Endothelial cell of umbilical vein (primary cell): ENCODE measurements around the gene MATN1. TPM values are rescaled to one million over a fixed set of nuclear protein-coding genes. Genes with fewer than 3 reads are reported as not detected.

ENCODE experiments used
- BruUV-seq: library from RNA; stranded (reverse); fragments of 400-500 nt; replicated peaks from 2 replicates; lab custom pipeline; 2021; lab: Mats Ljungman, UMichigan
- CTCF ChIA-PET: fragments of 300-600, 350-600 bp; sonication (Branson Sonifier 250); formaldehyde crosslinking; loops from one replicate; lab custom pipeline; 2021; ENCODE audit warnings: antibody characterized with exemption, inconsistent platforms; lab: Charles Lee
- POLR2A ChIA-PET: fragments of 300-600, 350-600 bp; sonication (Branson Sonifier 250); formaldehyde crosslinking; loops from one replicate; lab custom pipeline; 2021; ENCODE audit warnings: antibody characterized with exemption, inconsistent platforms; lab: Charles Lee
- DNase-seq: peaks from one replicate; pipeline ENCODE4 v3.0.0-alpha.2; 2011; ENCODE audit warnings: low read depth, low spot score
- FAIRE-seq: peaks from 2 replicates; lab custom pipeline; 2011; peaks lifted over from hg19 to GRCh38; lab: Jason Lieb, UNC
- H2AFZ ChIP-seq: 2 replicates; pipeline ENCODE4 v1.6.0; 2012; ENCODE audit warnings: low read depth, low read length, control low read depth, inconsistent platforms
- H3K27ac ChIP-seq: 2 replicates; pipeline ENCODE4 v1.5.1; 2011; ENCODE audit warnings: low read depth, mild to moderate bottlenecking, control low read depth, low read length, moderate library complexity; ENCODE audit not compliant: insufficient read depth
- H3K27me3 ChIP-seq, 2 experiments: 2 replicates each; pipeline versions ENCODE4 v1.6.0 to v1.6.1; 2011; ENCODE audit warnings: low read length in 2 of 2, mixed read lengths in 1 of 2; ENCODE audit not compliant: control insufficient read depth in 2 of 2, insufficient read depth in 2 of 2
- H3K36me3 ChIP-seq, 2 experiments: 2 replicates in 1 of 2; 3 replicates in 1 of 2; pipeline ENCODE4 v1.5.1; 2011; ENCODE audit warnings: low read length in 2 of 2, mild to moderate bottlenecking in 1 of 2, moderate library complexity in 1 of 2; ENCODE audit not compliant: control insufficient read depth in 2 of 2, insufficient read depth in 2 of 2; ENCODE audit errors: extremely low read depth in 1 of 2
- H3K4me1 ChIP-seq: 3 replicates; pipeline ENCODE4 v1.5.1; 2011; ENCODE audit warnings: mild to moderate bottlenecking, low read length; ENCODE audit not compliant: control insufficient read depth, insufficient read depth; ENCODE audit errors: extremely low read depth
- H3K4me2 ChIP-seq: 2 replicates; pipeline ENCODE4 v1.6.1; 2011; ENCODE audit warnings: low read length, control low read depth, mixed read lengths; ENCODE audit not compliant: insufficient read depth
- H3K4me3 ChIP-seq, 3 experiments: fragments of 200-600 bp in 1 of 3; sonication (generic), shearing (Covaris generic) in 1 of 3; replicated peaks in 1 of 3; 2 replicates each; pipeline ENCODE4 v1.5.1; 2011 to 2016; ENCODE audit warnings: control low read depth in 3 of 3, low read length in 3 of 3, mild to moderate bottlenecking in 2 of 3, inconsistent platforms in 1 of 3, low read depth in 1 of 3, moderate library complexity in 1 of 3; ENCODE audit not compliant: insufficient read depth in 1 of 3
- H3K79me2 ChIP-seq: 2 replicates; pipeline ENCODE4 v1.6.0; 2012; ENCODE audit warnings: low read length, inconsistent platforms; ENCODE audit not compliant: control insufficient read depth, insufficient read depth
- H3K9ac ChIP-seq: replicated peaks from 2 replicates; pipeline ENCODE3; 2011; ENCODE audit warnings: low read length, control low read depth; ENCODE audit not compliant: insufficient read depth; ENCODE audit errors: extremely low read depth
- H3K9me1 ChIP-seq: replicated peaks from 3 replicates; pipeline ENCODE4 v1.6.0; 2011; ENCODE audit warnings: mild to moderate bottlenecking, low read length; ENCODE audit not compliant: control insufficient read depth, insufficient read depth; ENCODE audit errors: extremely low read depth
- H3K9me3 ChIP-seq: replicated peaks from 2 replicates; pipeline ENCODE4 v1.5.1; 2012; ENCODE audit warnings: low read length, inconsistent platforms; ENCODE audit not compliant: control insufficient read depth, insufficient read depth
- H4K20me1 ChIP-seq: replicated peaks from 2 replicates; pipeline ENCODE3; 2011; ENCODE audit warnings: mild to moderate bottlenecking, low read length; ENCODE audit not compliant: control insufficient read depth, insufficient read depth; ENCODE audit errors: extremely low read depth
- CTCF ChIP-seq, 2 donors: IDR thresholded peaks; 1 replicate in 1 of 2; 2 replicates in 1 of 2; pipeline ENCODE4 v1.5.1; 2011; ENCODE audit warnings: low read length in 2 of 2, mild to moderate bottlenecking in 2 of 2, moderate library complexity in 2 of 2, control low read depth in 1 of 2, inconsistent platforms in 1 of 2, low read depth in 1 of 2; ENCODE audit not compliant: insufficient read depth in 1 of 2; ENCODE audit errors: extremely low read depth in 1 of 2
- EZH2 ChIP-seq: IDR thresholded peaks from 2 replicates; pipeline ENCODE4 v1.6.1; 2012; ENCODE audit warnings: borderline replicate concordance, low read depth, mild to moderate bottlenecking, moderate library complexity, low read length, inconsistent platforms; ENCODE audit not compliant: severe bottlenecking
- FOS ChIP-seq: IDR thresholded peaks from 2 replicates; pipeline ENCODE4 v1.6.1; 2011; ENCODE audit warnings: mild to moderate bottlenecking, low read length, moderate library complexity, borderline replicate concordance; ENCODE audit not compliant: insufficient read depth
- GATA2 ChIP-seq: IDR thresholded peaks from 2 replicates; pipeline ENCODE4 v1.7.0; 2011; ENCODE audit warnings: low read depth, mild to moderate bottlenecking, moderate library complexity, mixed read lengths, low read length; ENCODE audit not compliant: insufficient read length, insufficient read depth
- JUN ChIP-seq: IDR thresholded peaks from 2 replicates; pipeline ENCODE4 v1.6.1; 2011; ENCODE audit warnings: borderline replicate concordance, low read depth; ENCODE audit not compliant: insufficient read length, insufficient read depth
- MAX ChIP-seq: IDR thresholded peaks from 2 replicates; pipeline ENCODE4 v1.6.1; 2011; ENCODE audit not compliant: insufficient read depth, insufficient read length
- MYC ChIP-seq: IDR thresholded peaks from one replicate; pipeline ENCODE4 v1.6.1; 2011; ENCODE audit warnings: mild to moderate bottlenecking, low read depth, low read length
- POLR2A ChIP-seq: IDR thresholded peaks from 2 replicates; pipeline ENCODE4 v1.6.1; 2012; ENCODE audit warnings: low read depth, mild to moderate bottlenecking, control low read depth, low read length
- POLR2AphosphoS5 ChIP-seq: IDR thresholded peaks from 2 replicates; pipeline ENCODE4 v1.6.1; 2012; ENCODE audit warnings: low read depth, mild to moderate bottlenecking, control low read depth, low read length, moderate library complexity; ENCODE audit not compliant: insufficient read depth
- dilution Hi-C: fragments of 300-500 bp; cut with MboI; formaldehyde crosslinking; loops from one replicate; pipeline ENCODE4 v1.15.0; 2019; ENCODE audit warnings: low sequenced_read_pairs; ENCODE audit not compliant: extremely low pct_ligation_motif_present
- intact Hi-C: fragments of 100-400 bp; cut with micrococcal nuclease; formaldehyde crosslinking; loops from one replicate; pipeline ENCODE4 v1.10.0; 2022
- polyA plus RNA-seq, 4 experiments: library from polyadenylated mRNA; depleted of rRNA in 3 of 4; stranded (reverse) in 3 of 4; unstranded in 1 of 4; fragments of >200 nt; gene quantifications; 2 replicates each; pipeline versions ENCODE4 v1.2.1 to v1.2.3, GENCODE V29; 2011 to 2012; ENCODE audit warnings: missing spikeins in 1 of 4
- total RNA-seq: library from RNA; stranded (reverse); gene quantifications from 2 replicates; pipeline ENCODE4 v1.2.3, GENCODE V29; 2021

The MATN1 gene
- total and polyA plus RNA-seq, 2 donors (not counting 3 experiments of a cell fraction or from before 2014, with no cell fraction given) = 0.29 to 0.36 TPM

DNA sequence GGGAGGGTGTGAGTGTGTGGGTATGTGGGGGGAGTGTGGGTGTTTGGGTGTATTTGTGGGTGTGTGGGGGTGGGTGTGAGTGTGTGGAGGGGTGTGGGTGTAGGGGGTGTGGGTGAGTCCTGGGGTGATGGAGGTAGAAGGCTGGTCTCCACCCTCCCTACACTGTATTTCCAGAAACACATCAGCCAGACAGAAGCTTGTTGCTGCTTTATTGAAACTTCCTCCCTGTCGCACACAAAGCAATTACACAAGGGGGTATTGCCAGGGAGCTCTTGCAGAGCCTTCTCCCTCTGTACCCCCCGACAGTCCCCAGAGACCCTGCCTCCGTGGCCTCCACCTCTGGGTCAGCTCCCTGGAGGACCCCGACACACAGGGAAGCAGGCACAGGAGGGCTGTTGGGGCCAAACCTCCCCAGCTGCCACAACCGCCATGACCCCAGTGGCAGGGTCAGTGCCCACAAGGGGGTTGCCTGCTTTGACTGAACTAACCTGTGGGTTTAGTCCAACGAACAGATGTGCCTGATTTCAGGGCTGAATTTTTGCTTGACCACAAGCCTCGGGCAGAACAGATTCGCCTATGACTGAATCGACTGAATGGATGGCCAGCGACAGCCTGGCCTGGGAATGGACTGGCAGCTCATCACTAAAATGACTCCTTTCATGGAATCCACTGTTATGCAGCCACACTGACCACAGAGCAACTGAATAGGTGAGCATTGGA is 9.1 kb upstream of the MATN1 start:
- Histone ChIP-seq H3K27me3 (no peaks in the 10 kb centered on the region), H3K4me1 (no peaks in the 10 kb centered on the region), H3K9ac (no peak overlapping the region), H3K79me2 (no peaks in the 10 kb centered on the region), H4K20me1 (no peaks in the 10 kb centered on the region), H3K9me3 (no peaks in the 10 kb centered on the region), H3K4me3 (no peak overlapping the region), H3K9me1 (no peaks in the 10 kb centered on the region), H3K27ac (no peak overlapping the region), H2AFZ (no peak overlapping the region), H3K4me2 (no peak overlapping the region), H3K36me3 (peaks cover 0 to 3% of the 10 kb centered on the region in 2 experiments)
- BruUV-seq = TSS peak; percentile 78
- TF ChIP-seq POLR2A (no peak), MAX (no peak), FOS (no peak), JUN (no peak), MYC (no peak), CTCF (IDR thresholded peaks at IDR 0.05; ENCODE audit: extremely low read depth in 1 of 2, insufficient read depth in 1 of 2, low read depth in 1 of 2, low read length in 2 of 2) (no peak), GATA2 (no peak), EZH2 (no peak), POLR2AphosphoS5 (no peak)
- intact Hi-C loops = no loop called here
- peak; percentile 38 for FAIRE-seq
- ChIA-PET CTCF (interaction anchor here (0.8 to 2.3 kb wide), 5 partner anchors 8 to 69 kb away, joined by 3 to 12 read pairs (median 3); partner anchors contain the start of gene MATN1), POLR2A (no interaction called here)
- dilution Hi-C loops = no loop called here
- DNase-seq = no peak
